Stimulated activated CD8-positive, alpha-beta memory T cell treated with anti-CD3 and anti-CD28 coated beads, Interleukin-2, amount 100 ng/mL, for 1 hour (primary cell): ENCODE data around the gene AIMP1.
"Not testable (repeated sequence)": the region's sequence is repeated elsewhere in the genome, so short reads cannot be mapped to it uniquely, and the experiment has no call there.

ENCODE experiments used
- DNase-seq, 2 donors: peaks; one replicate each; pipeline ENCODE4 v3.0.0-alpha.2; 2020; ENCODE audit warnings: low read depth in 2 of 2

Gene AIMP1

GRCh38 chr4:106312997-106313522 is 3.3 kb upstream of the AIMP1 start:
- no peak for DNase-seq

- no peak for DNase-seq
Observed at GRCh38 chr4:106314960-106315359, 1.4 kb upstream of the AIMP1 start.

- DNase-seq = peak in 1 of 2 donors; percentile 11
Observed at GRCh38 chr4:106315476-106315967, 828 bp upstream of the AIMP1 start.

GRCh38 chr4:106316773-106317409 is 541 bp downstream of the AIMP1 start:
- no peak for DNase-seq

GRCh38 chr4:106317815-106318214 is 1.5 kb downstream of the AIMP1 start:
- no peak for DNase-seq

- DNase-seq = no peak
Observed at GRCh38 chr4:106318511-106318910, 2.2 kb downstream of the AIMP1 start.

GRCh38 chr4:106320235-106320634 is 3.9 kb downstream of the AIMP1 start:
- DNase-seq = no peak

GRCh38 chr4:106321168-106321567 is 4.8 kb downstream of the AIMP1 start:
- not testable (repeated sequence) for DNase-seq

GRCh38 chr4:106321814-106322213 is 5.5 kb downstream of the AIMP1 start:
- not testable (repeated sequence) for DNase-seq

- no peak for DNase-seq
Observed at GRCh38 chr4:106323119-106323518, 6.8 kb downstream of the AIMP1 start.

- DNase-seq = no peak
Observed at GRCh38 chr4:106325800-106326199, 9.4 kb downstream of the AIMP1 start.

GRCh38 chr4:106329041-106329618 is 12.8 kb downstream of the AIMP1 start:
- no peak for DNase-seq

- no peak for DNase-seq
Observed at GRCh38 chr4:106333186-106333585, 16.8 kb downstream of the AIMP1 start.

GRCh38 chr4:106334741-106335470 is 18.6 kb downstream of the AIMP1 start:
- DNase-seq = no peak

- DNase-seq = no peak
Observed at GRCh38 chr4:106336618-106337017, 20.3 kb downstream of the AIMP1 start.

- no peak for DNase-seq
Observed at GRCh38 chr4:106337916-106338315, 21.6 kb downstream of the AIMP1 start.

- DNase-seq = no peak
Observed at GRCh38 chr4:106338671-106339070, 22.3 kb downstream of the AIMP1 start.

GRCh38 chr4:106339431-106339830 is 23.1 kb downstream of the AIMP1 start:
- DNase-seq = no peak

GRCh38 chr4:106340774-106341173 is 24.4 kb downstream of the AIMP1 start:
- no peak for DNase-seq

- DNase-seq = no peak
Observed at GRCh38 chr4:106343865-106344646, 27.7 kb downstream of the AIMP1 start.

GRCh38 chr4:106344647-106344970 is 28.3 kb downstream of the AIMP1 start:
- DNase-seq = no peak

GRCh38 chr4:106347167-106347566 is 30.8 kb downstream of the AIMP1 start:
- DNase-seq = no peak
